ENCODE results near the gene PRKCE. TPM values are rescaled to one million over a fixed set of nuclear protein-coding genes. Genes with fewer than 3 reads are reported as not detected.

PRKCE gene
- total RNA-seq, 1 experiment from 2014 or later: 14.0 TPM

GRCh38 chr2:46008091-46008870 is 356.8 kb downstream of the PRKCE start:
- TF ChIP-seq CTCF (IDR thresholded peaks at IDR 0.05): no peak
- no peak for TF ChIP-seq SIN3A (IDR thresholded peaks at IDR 0.05; ENCODE audit: borderline replicate concordance, insufficient read depth, low read depth, low read length)
- no peak for TF ChIP-seq POLR2AphosphoS5 (IDR thresholded peaks at IDR 0.05; ENCODE audit: low read depth, low read length)
- no peak for TF ChIP-seq REST (IDR thresholded peaks at IDR 0.05; ENCODE audit: insufficient read depth in 1 of 2, low read depth in 2 of 2, low read length in 1 of 2)
- TF ChIP-seq TCF7L2 (IDR thresholded peaks at IDR 0.05; ENCODE audit: low read depth, low read length): no peak
- no TSS peak for BruUV-seq (replicated peaks)
- Histone ChIP-seq H3K27me3 (ENCODE audit: control insufficient read depth, insufficient read depth, low read length) (no peaks in the 10 kb centered on the region), H3K36me3 (ENCODE audit: control insufficient read depth, insufficient read depth, low read length) (no peaks in the 10 kb centered on the region), H3K4me1 (ENCODE audit: control insufficient read depth, insufficient read depth, low read length) (no peaks in the 10 kb centered on the region), H3K4me3 (ENCODE audit: low read depth in 2 of 2, low read length in 2 of 2) (no peak overlapping the region), H3K27ac (ENCODE audit: low read length) (no peak overlapping the region), H3K9me3 (ENCODE audit: control insufficient read depth, insufficient read depth, low read depth, low read length) (no peaks in the 10 kb centered on the region)
- DNase-seq (ENCODE audit: low read depth, low spot score) (no peak), ATAC-seq (no peak)
- ChIA-PET POLR2A (no interaction called here), CTCF (no interaction called here)
- in situ Hi-C loops (cut with HindIII; ENCODE audit: low pct_unique_long_range_greater_than_20kb, low sequenced_read_pairs): no loop called here
- intact Hi-C loops (cut with micrococcal nuclease; ENCODE audit: unreplicated experiment): no loop called here

GRCh38 chr2:46009315-46009714 is 357.8 kb downstream of the PRKCE start:
- intact Hi-C loops (cut with micrococcal nuclease; ENCODE audit: unreplicated experiment): no loop called here
- ATAC-seq (no peak), DNase-seq (ENCODE audit: low read depth, low spot score) (no peak)
- Histone ChIP-seq H3K27ac (ENCODE audit: low read length) (no peak overlapping the region), H3K4me3 (ENCODE audit: low read depth in 2 of 2, low read length in 2 of 2) (no peak overlapping the region), H3K4me1 (ENCODE audit: control insufficient read depth, insufficient read depth, low read length) (no peaks in the 10 kb centered on the region), H3K9me3 (ENCODE audit: control insufficient read depth, insufficient read depth, low read depth, low read length) (no peaks in the 10 kb centered on the region), H3K36me3 (ENCODE audit: control insufficient read depth, insufficient read depth, low read length) (no peaks in the 10 kb centered on the region), H3K27me3 (ENCODE audit: control insufficient read depth, insufficient read depth, low read length) (no peaks in the 10 kb centered on the region)
- TF ChIP-seq POLR2AphosphoS5 (IDR thresholded peaks at IDR 0.05; ENCODE audit: low read depth, low read length): no peak
- TF ChIP-seq TCF7L2 (IDR thresholded peaks at IDR 0.05; ENCODE audit: low read depth, low read length): no peak
- TF ChIP-seq SIN3A (IDR thresholded peaks at IDR 0.05; ENCODE audit: borderline replicate concordance, insufficient read depth, low read depth, low read length): no peak
- POLR2A ChIA-PET: no interaction called here
- BruUV-seq (replicated peaks): no TSS peak
- in situ Hi-C loops (cut with HindIII; ENCODE audit: low pct_unique_long_range_greater_than_20kb, low sequenced_read_pairs): no loop called here
- CTCF ChIA-PET: no interaction called here

- no peak for ATAC-seq
- CTCF ChIA-PET: no interaction called here
- no peak for DNase-seq (ENCODE audit: low read depth, low spot score)
- intact Hi-C loops (cut with micrococcal nuclease; ENCODE audit: unreplicated experiment): loop anchor here (2.0 to 5.0 kb wide), 2 partner anchors 289 to 353 kb away; no protein-coding TSS in a partner anchor
- H3K9me3 ChIP-seq (ENCODE audit: control insufficient read depth, insufficient read depth, low read depth, low read length): no peaks in the 10 kb centered on the region
- POLR2A ChIA-PET: no interaction called here
- H3K4me3 ChIP-seq (ENCODE audit: low read depth in 2 of 2, low read length in 2 of 2): no peak overlapping the region
- TF ChIP-seq SIN3A (IDR thresholded peaks at IDR 0.05; ENCODE audit: borderline replicate concordance, insufficient read depth, low read depth, low read length): no peak
- TF ChIP-seq TCF7L2 (IDR thresholded peaks at IDR 0.05; ENCODE audit: low read depth, low read length): no peak
- TF ChIP-seq CTCF (IDR thresholded peaks at IDR 0.05): no peak
- no peak for TF ChIP-seq REST (IDR thresholded peaks at IDR 0.05; ENCODE audit: insufficient read depth in 1 of 2, low read depth in 2 of 2, low read length in 1 of 2)
- TF ChIP-seq POLR2AphosphoS5 (IDR thresholded peaks at IDR 0.05; ENCODE audit: low read depth, low read length): no peak
- no peak overlapping the region for H3K27ac ChIP-seq (ENCODE audit: low read length)
- no peaks in the 10 kb centered on the region for H3K4me1 ChIP-seq (ENCODE audit: control insufficient read depth, insufficient read depth, low read length)
- BruUV-seq (replicated peaks): no TSS peak
- no peaks in the 10 kb centered on the region for H3K27me3 ChIP-seq (ENCODE audit: control insufficient read depth, insufficient read depth, low read length)
- no peaks in the 10 kb centered on the region for H3K36me3 ChIP-seq (ENCODE audit: control insufficient read depth, insufficient read depth, low read length)
- in situ Hi-C loops (cut with HindIII; ENCODE audit: low pct_unique_long_range_greater_than_20kb, low sequenced_read_pairs): no loop called here
Measured at GRCh38 chr2:46009772-46010171, 358.3 kb downstream of the PRKCE start.
